Kidney epithelial cell (primary cell): ENCODE results near the gene PDAP1. TPM values are rescaled to one million over a fixed set of nuclear protein-coding genes. Genes with fewer than 3 reads are reported as not detected.

Source experiments
- DNase-seq: peaks from one replicate; pipeline ENCODE4 v3.0.0-alpha.2; 2010; ENCODE audit warnings: low read depth
- H3K27me3 ChIP-seq: 2 replicates; pipeline ENCODE4 v1.6.0; 2011; ENCODE audit warnings: low read length; ENCODE audit not compliant: control insufficient read depth, insufficient read depth
- H3K36me3 ChIP-seq: 2 replicates; pipeline ENCODE4 v1.5.1; 2011; ENCODE audit warnings: low read length; ENCODE audit not compliant: control insufficient read depth, insufficient read depth
- H3K4me3 ChIP-seq: 2 replicates; pipeline ENCODE4 v1.5.1; 2011; ENCODE audit warnings: low read depth, mild to moderate bottlenecking, control low read depth, low read length
- CTCF ChIP-seq: IDR thresholded peaks from 2 replicates; pipeline ENCODE4 v1.5.1; 2011; ENCODE audit warnings: mild to moderate bottlenecking, moderate library complexity, low read length, control low read depth, inconsistent platforms; ENCODE audit not compliant: insufficient read depth, poor library complexity, severe bottlenecking
- total RNA-seq: library from RNA; depleted of rRNA; stranded (reverse); fragments of >200 nt; gene quantifications from 2 replicates; pipeline ENCODE4 v1.2.3, GENCODE V29; 2015

The PDAP1 gene
- total RNA-seq, 1 donor from 2014 or later: 133 TPM

DNA sequence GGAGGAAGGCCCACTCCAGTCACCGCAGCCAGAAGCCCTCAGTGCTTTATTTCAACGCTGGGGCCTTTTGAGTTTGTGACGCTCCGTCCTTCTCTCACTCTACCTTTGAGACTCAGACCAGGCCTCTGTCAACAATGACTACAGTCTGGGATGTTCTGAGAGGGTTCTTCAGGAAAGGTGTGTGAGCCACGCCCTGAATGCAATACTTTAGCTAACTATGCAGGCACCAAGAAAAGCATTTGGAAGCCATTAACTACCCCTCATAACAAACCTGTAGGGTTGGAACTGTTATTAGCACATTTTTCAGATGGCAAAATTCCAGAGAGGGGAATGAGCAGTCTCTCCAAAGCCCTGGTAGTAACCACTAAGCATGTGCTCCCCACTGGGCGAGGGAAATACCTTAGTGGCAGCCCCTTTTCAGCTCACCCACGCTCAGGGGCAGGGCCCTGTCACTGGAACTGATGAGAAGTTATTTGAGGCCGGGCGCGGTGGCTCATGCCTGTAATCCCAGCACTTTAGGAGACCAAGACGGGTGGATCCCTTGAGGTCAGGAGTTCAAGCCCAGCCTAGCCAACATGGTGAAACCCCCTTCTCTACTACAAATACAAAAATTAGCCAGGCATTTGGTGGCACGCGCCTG, 39.5 kb downstream of the PDAP1 start:
- no peak overlapping the region for H3K4me3 ChIP-seq
- H3K36me3 ChIP-seq: no peaks in the 10 kb centered on the region
- no peaks in the 10 kb centered on the region for H3K27me3 ChIP-seq
- DNase-seq: no peak
- no peak for TF ChIP-seq CTCF

GRCh38 chr7:99366646-99367045, 41.8 kb downstream of the PDAP1 start:
- DNase-seq: no peak
- Histone ChIP-seq H3K27me3 (no peaks in the 10 kb centered on the region), H3K4me3 (no peak overlapping the region), H3K36me3 (no peaks in the 10 kb centered on the region)
- TF ChIP-seq CTCF: no peak

GRCh38 chr7:99365318-99366141, 42.9 kb downstream of the PDAP1 start:
- no peak overlapping the region for H3K4me3 ChIP-seq
- no peaks in the 10 kb centered on the region for H3K27me3 ChIP-seq
- DNase-seq: no peak
- TF ChIP-seq CTCF: peak; percentile 76
- no peaks in the 10 kb centered on the region for H3K36me3 ChIP-seq

- Histone ChIP-seq H3K36me3 (peaks cover 3% of the 10 kb centered on the region), H3K27me3 (no peaks in the 10 kb centered on the region), H3K4me3 (no peak overlapping the region)
- no peak for DNase-seq
- no peak for TF ChIP-seq CTCF
Observed at GRCh38 chr7:99363286-99363685, 45.1 kb downstream of the PDAP1 start.

DNA sequence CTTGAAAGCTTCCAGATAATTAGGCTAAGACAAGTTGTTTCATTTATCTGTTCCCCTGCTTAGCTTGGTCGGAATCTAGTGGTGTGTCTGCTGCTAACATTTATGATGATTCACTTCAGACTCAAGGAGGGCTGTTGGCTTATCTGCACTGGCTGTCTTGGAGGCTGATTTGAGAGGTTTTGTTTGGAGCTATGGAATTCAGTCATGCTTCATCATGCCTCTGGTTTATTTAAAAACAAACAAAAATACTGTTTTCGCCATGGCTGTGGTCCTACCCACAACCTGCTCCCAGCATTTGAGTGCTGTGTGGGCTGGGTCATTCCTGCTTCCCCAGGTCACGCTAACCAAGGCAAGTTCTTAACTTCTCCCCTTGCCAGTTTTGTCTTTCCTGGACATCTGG, 45.6 kb downstream of the PDAP1 start:
- Histone ChIP-seq H3K36me3 (peaks cover 4% of the 10 kb centered on the region), H3K27me3 (no peaks in the 10 kb centered on the region), H3K4me3 (no peak overlapping the region)
- no peak for DNase-seq
- no peak for TF ChIP-seq CTCF
